Activated naive CD8-positive, alpha-beta T cell treated with anti-CD3 and anti-CD28 coated beads, Interleukin-2, amount 50 U/mL, for 24 hours (primary cell): Measurements from ENCODE around the gene LENG8.

Experiments
- ATAC-seq: fragments of 150-1000 bp; cut with Tn5 transposase; one replicate; pipeline ENCODE4 v1.10.0; 2021
- DNase-seq: peaks from one replicate; pipeline ENCODE4 v3.0.0; 2021
- H3K27ac Mint-ChIP-seq: one replicate; pipeline ENCODE4 v1.8.0; 2021; ENCODE audit warnings: mild to moderate bottlenecking, mixed read lengths
- H3K27me3 Mint-ChIP-seq: one replicate; pipeline ENCODE4 v1.8.0; 2021; ENCODE audit warnings: mixed read lengths
- H3K36me3 Mint-ChIP-seq: one replicate; pipeline ENCODE4 v1.8.0; 2021; ENCODE audit warnings: low read depth, mixed read lengths
- H3K4me1 Mint-ChIP-seq: one replicate; pipeline ENCODE4 v1.8.0; 2021; ENCODE audit warnings: mixed read lengths
- H3K4me3 Mint-ChIP-seq: one replicate; pipeline ENCODE4 v1.8.0; 2021; ENCODE audit warnings: mild to moderate bottlenecking, moderate library complexity, mixed read lengths
- H3K9me3 Mint-ChIP-seq: one replicate; pipeline ENCODE4 v1.8.0; 2021; ENCODE audit warnings: mixed read lengths

LENG8 gene

GRCh38 chr19:54470276-54470887, 21.4 kb downstream of the LENG8 start:
- H3K36me3 Mint-ChIP-seq, result no peaks in the 10 kb centered on the region
- no peak overlapping the region for H3K27ac Mint-ChIP-seq
- DNase-seq (no peak), ATAC-seq (no peak)
- peaks cover 56% of the 10 kb centered on the region for H3K27me3 Mint-ChIP-seq
- H3K9me3 Mint-ChIP-seq, result no peaks in the 10 kb centered on the region
- no peak overlapping the region for H3K4me3 Mint-ChIP-seq
- peaks cover 25% of the 10 kb centered on the region for H3K4me1 Mint-ChIP-seq

GRCh38 chr19:54470991-54471782, 22.2 kb downstream of the LENG8 start:
- Mint-ChIP-seq H3K4me1 (peaks cover 22% of the 10 kb centered on the region), H3K36me3 (no peaks in the 10 kb centered on the region), H3K27ac (no peak overlapping the region), H3K4me3 (no peak overlapping the region), H3K27me3 (peaks cover 50% of the 10 kb centered on the region), H3K9me3 (no peaks in the 10 kb centered on the region)
- ATAC-seq (peak; percentile 44), DNase-seq (no peak)

DNA sequence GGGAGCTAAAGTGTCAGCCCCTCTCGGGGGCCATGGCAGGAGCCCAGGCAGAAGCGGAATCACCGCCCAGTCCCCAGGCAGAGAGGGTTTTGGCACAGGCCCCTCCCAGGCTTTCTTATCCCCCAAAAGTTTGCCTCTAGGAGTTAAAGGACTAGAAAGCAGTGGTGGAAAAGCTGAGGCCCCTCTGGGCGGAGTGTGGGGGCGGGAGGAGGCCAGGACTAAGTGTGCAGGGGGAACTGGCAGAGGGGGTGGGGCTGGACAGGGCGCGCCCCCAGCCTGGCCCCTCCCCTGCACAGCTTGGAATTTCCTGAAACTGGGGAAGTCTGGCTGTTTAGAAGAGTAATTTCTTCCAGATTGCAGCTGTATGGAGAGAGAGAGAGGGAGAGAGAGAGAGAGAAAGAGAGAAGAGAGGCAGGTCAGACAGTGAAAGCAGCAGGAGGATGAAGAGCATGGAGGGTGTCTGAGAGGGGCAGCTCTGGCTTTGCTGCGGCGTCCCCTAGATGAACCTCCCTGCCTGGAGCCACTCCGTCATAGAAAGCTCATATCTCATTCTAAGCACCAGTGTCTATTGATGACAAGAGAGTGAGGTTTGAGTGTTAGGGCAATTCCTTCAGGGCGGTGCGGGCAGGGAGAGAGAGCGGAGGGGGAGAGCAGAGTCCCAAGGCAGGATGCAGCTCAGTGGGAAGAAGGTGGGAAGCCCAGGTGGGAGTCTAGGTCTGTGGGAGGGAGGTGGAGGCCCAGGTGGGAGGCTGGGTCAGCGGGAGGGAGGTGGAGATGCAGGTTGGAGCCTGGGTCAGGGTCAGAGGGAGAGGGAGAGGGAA, 24.3 kb downstream of the LENG8 start, which contains the start of gene CDC42EP5:
CDC42EP5 (minus strand) TSS at position 226 of the 821 bp plus-strand sequence. CDS start 7,749 bp downstream, outside the sequence.
- no peaks in the 10 kb centered on the region for H3K36me3 Mint-ChIP-seq
- ATAC-seq (peak; percentile 57), DNase-seq (peak; percentile 54)
- peaks cover 22% of the 10 kb centered on the region for H3K4me1 Mint-ChIP-seq
- peaks cover 58% of the 10 kb centered on the region for H3K27me3 Mint-ChIP-seq
- H3K4me3 Mint-ChIP-seq, result no peak within 1 kb of the TSS
- no peak within 1 kb of the TSS for H3K27ac Mint-ChIP-seq
- no peaks in the 10 kb centered on the region for H3K9me3 Mint-ChIP-seq

- ATAC-seq (no peak), DNase-seq (no peak)
- Mint-ChIP-seq H3K27ac (no peak overlapping the region), H3K36me3 (no peaks in the 10 kb centered on the region), H3K9me3 (no peaks in the 10 kb centered on the region), H3K27me3 (peaks cover 56% of the 10 kb centered on the region), H3K4me3 (no peak overlapping the region), H3K4me1 (peaks cover 22% of the 10 kb centered on the region)
Observed at GRCh38 chr19:54473892-54474372, 24.9 kb downstream of the LENG8 start.

- H3K36me3 Mint-ChIP-seq, result no peaks in the 10 kb centered on the region
- H3K27me3 Mint-ChIP-seq, result peaks cover 52% of the 10 kb centered on the region
- no peak overlapping the region for H3K4me3 Mint-ChIP-seq
- H3K27ac Mint-ChIP-seq, result no peak overlapping the region
- no peaks in the 10 kb centered on the region for H3K9me3 Mint-ChIP-seq
- DNase-seq, result no peak
- no peak for ATAC-seq
- H3K4me1 Mint-ChIP-seq, result peaks cover 12% of the 10 kb centered on the region
Observed at GRCh38 chr19:54475706-54476105, 26.7 kb downstream of the LENG8 start.

DNA sequence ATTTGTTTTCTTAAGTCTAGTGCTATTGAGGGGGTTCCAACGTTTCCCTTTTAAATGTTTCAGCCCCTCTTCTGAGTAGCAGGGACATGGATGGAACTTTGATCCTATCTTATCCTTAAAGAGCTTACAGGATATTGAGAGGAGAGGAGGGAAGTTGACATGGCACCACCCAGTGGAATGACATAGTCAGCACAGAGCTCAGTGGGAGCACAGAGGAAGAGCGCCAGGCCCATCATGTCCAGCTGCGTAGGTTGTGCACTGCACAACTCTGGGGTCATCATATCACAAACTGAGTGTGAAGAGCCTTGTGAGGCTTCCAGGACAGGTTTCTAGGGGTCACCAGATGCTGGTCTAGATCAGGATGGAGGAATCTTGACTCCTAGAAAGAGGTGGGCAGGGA, 28.7 kb downstream of the LENG8 start:
- peaks cover 58% of the 10 kb centered on the region for H3K27me3 Mint-ChIP-seq
- no peak overlapping the region for H3K27ac Mint-ChIP-seq
- ATAC-seq, result no peak
- DNase-seq, result no peak
- H3K4me1 Mint-ChIP-seq, result peaks cover 17% of the 10 kb centered on the region
- H3K9me3 Mint-ChIP-seq, result no peaks in the 10 kb centered on the region
- H3K36me3 Mint-ChIP-seq, result no peaks in the 10 kb centered on the region
- no peak overlapping the region for H3K4me3 Mint-ChIP-seq

GRCh38 chr19:54478677-54479266, 29.8 kb downstream of the LENG8 start:
- no peak overlapping the region for H3K4me3 Mint-ChIP-seq
- H3K9me3 Mint-ChIP-seq, result no peaks in the 10 kb centered on the region
- ATAC-seq (no peak), DNase-seq (no peak)
- no peak overlapping the region for H3K27ac Mint-ChIP-seq
- H3K36me3 Mint-ChIP-seq, result no peaks in the 10 kb centered on the region
- peaks cover 59% of the 10 kb centered on the region for H3K27me3 Mint-ChIP-seq
- peaks cover 14% of the 10 kb centered on the region for H3K4me1 Mint-ChIP-seq

DNA sequence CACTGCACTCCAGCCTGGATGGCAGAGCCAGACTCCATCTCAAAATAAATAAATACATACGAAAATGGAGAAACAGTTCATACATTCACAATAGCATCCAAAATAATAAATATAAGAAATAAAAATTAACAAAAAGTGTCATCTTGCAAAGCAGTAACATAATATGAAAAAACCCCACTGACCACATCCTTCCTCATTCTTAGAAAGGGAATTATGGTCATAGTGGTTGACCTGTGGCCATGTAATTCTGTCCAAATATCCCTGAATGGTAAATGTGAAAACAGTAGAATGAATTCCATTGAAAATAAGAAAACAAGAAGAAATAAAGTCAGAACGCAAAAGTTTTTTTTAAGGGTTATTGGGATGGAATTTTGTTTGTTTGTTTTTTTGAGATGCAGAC, 31.1 kb downstream of the LENG8 start:
- DNase-seq, result no peak
- Mint-ChIP-seq H3K27me3 (peaks cover 57% of the 10 kb centered on the region), H3K27ac (no peak overlapping the region), H3K9me3 (no peaks in the 10 kb centered on the region), H3K4me3 (no peak overlapping the region), H3K4me1 (peaks cover 14% of the 10 kb centered on the region), H3K36me3 (no peaks in the 10 kb centered on the region)
- ATAC-seq, result no peak

GRCh38 chr19:54481326-54481930, 32.4 kb downstream of the LENG8 start:
- no peak for DNase-seq
- peaks cover 14% of the 10 kb centered on the region for H3K4me1 Mint-ChIP-seq
- H3K4me3 Mint-ChIP-seq, result no peak overlapping the region
- ATAC-seq, result no peak
- H3K9me3 Mint-ChIP-seq, result no peaks in the 10 kb centered on the region
- peaks cover 61% of the 10 kb centered on the region for H3K27me3 Mint-ChIP-seq
- no peaks in the 10 kb centered on the region for H3K36me3 Mint-ChIP-seq
- no peak overlapping the region for H3K27ac Mint-ChIP-seq

GRCh38 chr19:54482889-54483288, 33.9 kb downstream of the LENG8 start:
- no peaks in the 10 kb centered on the region for H3K9me3 Mint-ChIP-seq
- peaks cover 49% of the 10 kb centered on the region for H3K27me3 Mint-ChIP-seq
- no peak for ATAC-seq
- H3K27ac Mint-ChIP-seq, result no peak overlapping the region
- no peaks in the 10 kb centered on the region for H3K36me3 Mint-ChIP-seq
- no peak overlapping the region for H3K4me3 Mint-ChIP-seq
- H3K4me1 Mint-ChIP-seq, result peaks cover 14% of the 10 kb centered on the region
- DNase-seq, result no peak

GRCh38 chr19:54484451-54484850, 35.5 kb downstream of the LENG8 start:
- H3K9me3 Mint-ChIP-seq, result no peaks in the 10 kb centered on the region
- DNase-seq, result no peak
- no peaks in the 10 kb centered on the region for H3K36me3 Mint-ChIP-seq
- H3K27ac Mint-ChIP-seq, result no peak overlapping the region
- peaks cover 14% of the 10 kb centered on the region for H3K4me1 Mint-ChIP-seq
- H3K4me3 Mint-ChIP-seq, result no peak overlapping the region
- ATAC-seq, result no peak
- H3K27me3 Mint-ChIP-seq, result peaks cover 39% of the 10 kb centered on the region

DNA sequence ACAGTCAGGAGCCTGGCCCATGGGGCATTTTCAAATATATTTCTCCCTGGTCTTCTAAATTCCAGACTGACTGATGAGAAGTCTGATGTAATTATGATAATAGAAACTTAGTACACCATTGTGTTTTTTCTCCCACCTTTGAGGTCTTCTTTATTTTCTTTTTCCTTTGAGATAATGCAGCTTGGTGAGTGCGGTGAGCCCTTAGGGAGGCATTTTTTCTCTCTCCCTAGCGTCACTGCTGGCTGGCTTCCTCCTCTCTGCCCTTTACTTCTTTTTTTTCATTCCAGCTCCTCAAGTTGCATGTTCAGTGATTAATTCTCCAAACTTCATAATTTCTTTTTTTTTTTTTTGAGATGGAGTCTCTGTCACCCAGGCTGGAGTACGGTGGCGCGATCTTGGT, 36.9 kb downstream of the LENG8 start:
- Mint-ChIP-seq H3K9me3 (no peaks in the 10 kb centered on the region), H3K36me3 (no peaks in the 10 kb centered on the region), H3K27ac (no peak overlapping the region), H3K4me3 (no peak overlapping the region), H3K4me1 (peaks cover 14% of the 10 kb centered on the region), H3K27me3 (peaks cover 36% of the 10 kb centered on the region)
- ATAC-seq (no peak), DNase-seq (no peak)

DNA sequence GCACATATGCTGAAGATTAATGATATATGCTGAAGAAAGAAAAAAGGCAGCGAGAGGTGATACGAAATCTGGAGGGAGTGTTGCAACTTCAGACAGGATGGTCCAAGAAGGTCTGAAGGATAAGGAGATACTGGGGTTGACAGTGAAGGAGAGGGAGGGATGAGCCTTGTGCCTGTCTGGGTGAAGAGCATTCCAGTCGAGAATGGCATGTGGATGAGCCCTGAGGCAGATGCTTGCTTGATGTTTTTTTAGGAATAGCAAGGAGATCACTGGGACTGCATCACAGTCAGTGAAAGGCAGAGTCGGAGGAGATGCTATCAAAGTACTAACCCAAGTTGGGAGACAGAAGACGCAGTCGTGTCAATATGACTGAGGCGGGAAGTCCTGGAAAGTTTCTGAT, 40.3 kb downstream of the LENG8 start:
- no peaks in the 10 kb centered on the region for H3K4me1 Mint-ChIP-seq
- H3K4me3 Mint-ChIP-seq, result no peak overlapping the region
- no peaks in the 10 kb centered on the region for H3K36me3 Mint-ChIP-seq
- peaks cover 34% of the 10 kb centered on the region for H3K27me3 Mint-ChIP-seq
- DNase-seq, result no peak
- H3K27ac Mint-ChIP-seq, result no peak overlapping the region
- no peaks in the 10 kb centered on the region for H3K9me3 Mint-ChIP-seq
- no peak for ATAC-seq

GRCh38 chr19:54489766-54490165, 40.8 kb downstream of the LENG8 start:
- Mint-ChIP-seq H3K4me1 (no peaks in the 10 kb centered on the region), H3K9me3 (no peaks in the 10 kb centered on the region), H3K27ac (no peak overlapping the region), H3K27me3 (peaks cover 33% of the 10 kb centered on the region), H3K4me3 (no peak overlapping the region), H3K36me3 (no peaks in the 10 kb centered on the region)
- ATAC-seq, result no peak
- DNase-seq, result no peak
